Skeletal muscle tissue (tissue), 4 donors: ENCODE data around the gene MRPS5. TPM values are rescaled to one million over a fixed set of nuclear protein-coding genes. Genes with fewer than 3 reads are reported as not detected.

Experiments
- H3K27ac ChIP-seq: one replicate; pipeline ENCODE4 v1.7.0; 2013; ENCODE audit warnings: mild to moderate bottlenecking, low read depth, low read length, inconsistent platforms
- H3K27me3 ChIP-seq, 3 donors: one replicate each; pipeline ENCODE4 v1.7.0; 2013; ENCODE audit warnings: low read length in 3 of 3; ENCODE audit not compliant: control insufficient read depth in 3 of 3, insufficient read depth in 3 of 3
- H3K36me3 ChIP-seq, 3 donors: one replicate each; pipeline ENCODE4 v1.7.0; 2013; ENCODE audit warnings: low read length in 3 of 3; ENCODE audit not compliant: control insufficient read depth in 3 of 3, insufficient read depth in 3 of 3
- H3K4me1 ChIP-seq, 3 donors: one replicate each; pipeline ENCODE4 v1.7.0; 2013; ENCODE audit warnings: low read length in 3 of 3, mild to moderate bottlenecking in 3 of 3; ENCODE audit not compliant: control insufficient read depth in 3 of 3, insufficient read depth in 3 of 3
- H3K4me3 ChIP-seq, 3 donors: one replicate each; pipeline ENCODE4 v1.7.0; 2013; ENCODE audit warnings: low read length in 3 of 3
- H3K9ac ChIP-seq, 3 donors: one replicate each; pipeline ENCODE4 v1.7.0; 2013; ENCODE audit warnings: low read length in 3 of 3, mild to moderate bottlenecking in 3 of 3, moderate library complexity in 2 of 3, low read depth in 1 of 3
- H3K9me3 ChIP-seq, 3 donors: one replicate each; pipeline ENCODE4 v1.7.0; 2013; ENCODE audit warnings: low read length in 3 of 3; ENCODE audit not compliant: control insufficient read depth in 3 of 3
- total RNA-seq: library from RNA; depleted of rRNA; stranded (reverse); fragments of >200 nt; gene quantifications from one replicate; pipeline ENCODE4 v1.2.3, GENCODE V29; 2014
- donor health status: Osteomylitis.

MRPS5 gene
- total RNA-seq, 1 donor from 2014 or later: 36.5 TPM

DNA sequence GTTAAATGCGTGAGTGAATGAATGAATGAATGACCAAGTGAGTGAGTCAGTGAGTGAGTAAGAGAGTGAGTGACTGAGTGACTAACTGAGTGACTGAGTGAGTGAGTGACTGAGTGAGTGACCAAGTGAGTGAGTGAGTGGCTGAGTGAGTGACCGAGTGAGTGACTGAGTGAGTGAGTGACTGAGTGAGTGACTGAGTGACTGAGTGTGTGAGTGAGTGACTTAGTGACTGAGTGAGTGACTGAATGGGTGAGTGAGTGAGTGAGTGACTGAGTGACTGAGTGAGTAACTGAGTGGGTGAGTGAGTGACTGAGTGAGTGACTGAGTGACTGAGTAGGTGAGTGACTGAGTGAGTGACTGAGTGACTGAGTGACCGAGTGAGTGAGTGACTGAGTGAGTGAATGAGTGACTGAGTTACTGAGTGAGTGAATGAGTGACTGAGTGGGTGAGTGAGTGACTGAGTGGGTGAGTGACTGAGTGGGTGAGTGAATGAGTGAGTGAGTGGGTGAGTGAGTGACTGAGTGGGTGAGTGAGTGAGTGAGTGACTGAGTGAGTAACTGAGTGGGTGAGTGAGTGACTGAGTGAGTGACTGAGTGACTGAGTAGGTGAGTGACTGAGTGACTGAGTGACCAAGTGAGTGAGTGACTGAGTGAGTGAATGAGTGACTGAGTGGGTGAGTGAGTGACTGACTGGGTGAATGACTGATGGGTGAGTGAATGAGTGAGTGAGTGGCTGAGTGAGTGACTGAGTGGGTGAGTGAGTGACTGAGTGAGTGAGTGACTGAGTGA, 84.8 kb downstream of the MRPS5 start:
- no peaks in the 10 kb centered on the region for H3K4me1 ChIP-seq
- H3K27me3 ChIP-seq: peaks cover 11 to 29% (median 14%) of the 10 kb centered on the region in 3 donors
- no peaks in the 10 kb centered on the region for H3K36me3 ChIP-seq
- no peak overlapping the region for H3K9ac ChIP-seq
- H3K9me3 ChIP-seq: no peaks in the 10 kb centered on the region
- no peak overlapping the region for H3K4me3 ChIP-seq
- no peak overlapping the region for H3K27ac ChIP-seq

Other genes with a start within 250 kb of the MRPS5 start
- gene MAL, start 96.1 kb downstream of the MRPS5 start, total RNA-seq: 4.2 TPM
- 22.4 TPM for gene ZNF514, start 38.0 kb upstream of the MRPS5 start, total RNA-seq
- 8.4 TPM for gene ZNF2, start 44.0 kb upstream of the MRPS5 start, total RNA-seq
- 4.7 TPM for gene ZNF892, start 85.7 kb upstream of the MRPS5 start, total RNA-seq
- under 0.01 TPM for gene PROM2, start 152.6 kb upstream of the MRPS5 start, total RNA-seq
- 2.1 TPM for gene KCNIP3, start 175.5 kb upstream of the MRPS5 start, total RNA-seq